Endothelial cell of umbilical vein (primary cell): ENCODE results near the gene FAM168A. TPM values are rescaled to one million over a fixed set of nuclear protein-coding genes. Genes with fewer than 3 reads are reported as not detected.

Experiments used
- BruUV-seq: library from RNA; stranded (reverse); fragments of 400-500 nt; replicated peaks from 2 replicates; lab custom pipeline; 2021; lab: Mats Ljungman, UMichigan
- CTCF ChIA-PET: fragments of 300-600, 350-600 bp; sonication (Branson Sonifier 250); formaldehyde crosslinking; loops from one replicate; lab custom pipeline; 2021; ENCODE audit warnings: antibody characterized with exemption, inconsistent platforms; lab: Charles Lee
- POLR2A ChIA-PET: fragments of 300-600, 350-600 bp; sonication (Branson Sonifier 250); formaldehyde crosslinking; loops from one replicate; lab custom pipeline; 2021; ENCODE audit warnings: antibody characterized with exemption, inconsistent platforms; lab: Charles Lee
- DNase-seq: peaks from one replicate; pipeline ENCODE4 v3.0.0-alpha.2; 2011; ENCODE audit warnings: low read depth, low spot score
- FAIRE-seq: peaks from 2 replicates; lab custom pipeline; 2011; peaks lifted over from hg19 to GRCh38; lab: Jason Lieb, UNC
- H2AFZ ChIP-seq: 2 replicates; pipeline ENCODE4 v1.6.0; 2012; ENCODE audit warnings: low read depth, low read length, control low read depth, inconsistent platforms
- H3K27ac ChIP-seq: 2 replicates; pipeline ENCODE4 v1.5.1; 2011; ENCODE audit warnings: low read depth, mild to moderate bottlenecking, control low read depth, low read length, moderate library complexity; ENCODE audit not compliant: insufficient read depth
- H3K27me3 ChIP-seq, 2 experiments: 2 replicates each; pipeline versions ENCODE4 v1.6.0 to v1.6.1; 2011; ENCODE audit warnings: low read length in 2 of 2, mixed read lengths in 1 of 2; ENCODE audit not compliant: control insufficient read depth in 2 of 2, insufficient read depth in 2 of 2
- H3K36me3 ChIP-seq, 2 experiments: 2 replicates in 1 of 2; 3 replicates in 1 of 2; pipeline ENCODE4 v1.5.1; 2011; ENCODE audit warnings: low read length in 2 of 2, mild to moderate bottlenecking in 1 of 2, moderate library complexity in 1 of 2; ENCODE audit not compliant: control insufficient read depth in 2 of 2, insufficient read depth in 2 of 2; ENCODE audit errors: extremely low read depth in 1 of 2
- H3K4me1 ChIP-seq: 3 replicates; pipeline ENCODE4 v1.5.1; 2011; ENCODE audit warnings: mild to moderate bottlenecking, low read length; ENCODE audit not compliant: control insufficient read depth, insufficient read depth; ENCODE audit errors: extremely low read depth
- H3K4me2 ChIP-seq: 2 replicates; pipeline ENCODE4 v1.6.1; 2011; ENCODE audit warnings: low read length, control low read depth, mixed read lengths; ENCODE audit not compliant: insufficient read depth
- H3K4me3 ChIP-seq, 3 experiments: fragments of 200-600 bp in 1 of 3; sonication (generic), shearing (Covaris generic) in 1 of 3; replicated peaks in 1 of 3; 2 replicates each; pipeline ENCODE4 v1.5.1; 2011 to 2016; ENCODE audit warnings: control low read depth in 3 of 3, low read length in 3 of 3, mild to moderate bottlenecking in 2 of 3, inconsistent platforms in 1 of 3, low read depth in 1 of 3, moderate library complexity in 1 of 3; ENCODE audit not compliant: insufficient read depth in 1 of 3
- H3K79me2 ChIP-seq: 2 replicates; pipeline ENCODE4 v1.6.0; 2012; ENCODE audit warnings: low read length, inconsistent platforms; ENCODE audit not compliant: control insufficient read depth, insufficient read depth
- H3K9ac ChIP-seq: replicated peaks from 2 replicates; pipeline ENCODE3; 2011; ENCODE audit warnings: low read length, control low read depth; ENCODE audit not compliant: insufficient read depth; ENCODE audit errors: extremely low read depth
- H3K9me1 ChIP-seq: replicated peaks from 3 replicates; pipeline ENCODE4 v1.6.0; 2011; ENCODE audit warnings: mild to moderate bottlenecking, low read length; ENCODE audit not compliant: control insufficient read depth, insufficient read depth; ENCODE audit errors: extremely low read depth
- H3K9me3 ChIP-seq: replicated peaks from 2 replicates; pipeline ENCODE4 v1.5.1; 2012; ENCODE audit warnings: low read length, inconsistent platforms; ENCODE audit not compliant: control insufficient read depth, insufficient read depth
- H4K20me1 ChIP-seq: replicated peaks from 2 replicates; pipeline ENCODE3; 2011; ENCODE audit warnings: mild to moderate bottlenecking, low read length; ENCODE audit not compliant: control insufficient read depth, insufficient read depth; ENCODE audit errors: extremely low read depth
- EZH2 ChIP-seq: IDR thresholded peaks from 2 replicates; pipeline ENCODE4 v1.6.1; 2012; ENCODE audit warnings: borderline replicate concordance, low read depth, mild to moderate bottlenecking, moderate library complexity, low read length, inconsistent platforms; ENCODE audit not compliant: severe bottlenecking
- FOS ChIP-seq: IDR thresholded peaks from 2 replicates; pipeline ENCODE4 v1.6.1; 2011; ENCODE audit warnings: mild to moderate bottlenecking, low read length, moderate library complexity, borderline replicate concordance; ENCODE audit not compliant: insufficient read depth
- GATA2 ChIP-seq: IDR thresholded peaks from 2 replicates; pipeline ENCODE4 v1.7.0; 2011; ENCODE audit warnings: low read depth, mild to moderate bottlenecking, moderate library complexity, mixed read lengths, low read length; ENCODE audit not compliant: insufficient read length, insufficient read depth
- JUN ChIP-seq: IDR thresholded peaks from 2 replicates; pipeline ENCODE4 v1.6.1; 2011; ENCODE audit warnings: borderline replicate concordance, low read depth; ENCODE audit not compliant: insufficient read length, insufficient read depth
- MAX ChIP-seq: IDR thresholded peaks from 2 replicates; pipeline ENCODE4 v1.6.1; 2011; ENCODE audit not compliant: insufficient read depth, insufficient read length
- MYC ChIP-seq: IDR thresholded peaks from one replicate; pipeline ENCODE4 v1.6.1; 2011; ENCODE audit warnings: mild to moderate bottlenecking, low read depth, low read length
- POLR2A ChIP-seq: IDR thresholded peaks from 2 replicates; pipeline ENCODE4 v1.6.1; 2012; ENCODE audit warnings: low read depth, mild to moderate bottlenecking, control low read depth, low read length
- POLR2AphosphoS5 ChIP-seq: IDR thresholded peaks from 2 replicates; pipeline ENCODE4 v1.6.1; 2012; ENCODE audit warnings: low read depth, mild to moderate bottlenecking, control low read depth, low read length, moderate library complexity; ENCODE audit not compliant: insufficient read depth
- dilution Hi-C: fragments of 300-500 bp; cut with MboI; formaldehyde crosslinking; loops from one replicate; pipeline ENCODE4 v1.15.0; 2019; ENCODE audit warnings: low sequenced_read_pairs; ENCODE audit not compliant: extremely low pct_ligation_motif_present
- intact Hi-C: fragments of 100-400 bp; cut with micrococcal nuclease; formaldehyde crosslinking; loops from one replicate; pipeline ENCODE4 v1.10.0; 2022
- polyA plus RNA-seq, 4 experiments: library from polyadenylated mRNA; depleted of rRNA in 3 of 4; stranded (reverse) in 3 of 4; unstranded in 1 of 4; fragments of >200 nt; gene quantifications; 2 replicates each; pipeline versions ENCODE4 v1.2.1 to v1.2.3, GENCODE V29; 2011 to 2012; ENCODE audit warnings: missing spikeins in 1 of 4
- total RNA-seq: library from RNA; stranded (reverse); gene quantifications from 2 replicates; pipeline ENCODE4 v1.2.3, GENCODE V29; 2021
- TF ChIP-seq, protein P1 (sequence below), 2 donors: IDR thresholded peaks; 1 replicate in 1 of 2; 2 replicates in 1 of 2; pipeline ENCODE4 v1.5.1; 2011; ENCODE audit warnings: low read length in 2 of 2, mild to moderate bottlenecking in 2 of 2, moderate library complexity in 2 of 2, control low read depth in 1 of 2, inconsistent platforms in 1 of 2, low read depth in 1 of 2; ENCODE audit not compliant: insufficient read depth in 1 of 2; ENCODE audit errors: extremely low read depth in 1 of 2

FAM168A gene
- total and polyA plus RNA-seq, 2 donors (not counting 3 experiments of a cell fraction or from before 2014, with no cell fraction given), result 17.0 to 20.5 TPM

- no peak overlapping the region for H3K4me3 ChIP-seq
- H3K36me3 ChIP-seq, result no peaks in the 10 kb centered on the region
- no peaks in the 10 kb centered on the region for H3K9me3 ChIP-seq
- no peaks in the 10 kb centered on the region for H3K27me3 ChIP-seq
- FAIRE-seq, result no peak
- H3K79me2 ChIP-seq, result no peaks in the 10 kb centered on the region
- H3K27ac ChIP-seq, result no peak overlapping the region
- no peaks in the 10 kb centered on the region for H4K20me1 ChIP-seq
- H3K4me1 ChIP-seq, result peaks cover 6% of the 10 kb centered on the region
- dilution Hi-C loops, result no loop called here
- TF ChIP-seq, protein P1, sequence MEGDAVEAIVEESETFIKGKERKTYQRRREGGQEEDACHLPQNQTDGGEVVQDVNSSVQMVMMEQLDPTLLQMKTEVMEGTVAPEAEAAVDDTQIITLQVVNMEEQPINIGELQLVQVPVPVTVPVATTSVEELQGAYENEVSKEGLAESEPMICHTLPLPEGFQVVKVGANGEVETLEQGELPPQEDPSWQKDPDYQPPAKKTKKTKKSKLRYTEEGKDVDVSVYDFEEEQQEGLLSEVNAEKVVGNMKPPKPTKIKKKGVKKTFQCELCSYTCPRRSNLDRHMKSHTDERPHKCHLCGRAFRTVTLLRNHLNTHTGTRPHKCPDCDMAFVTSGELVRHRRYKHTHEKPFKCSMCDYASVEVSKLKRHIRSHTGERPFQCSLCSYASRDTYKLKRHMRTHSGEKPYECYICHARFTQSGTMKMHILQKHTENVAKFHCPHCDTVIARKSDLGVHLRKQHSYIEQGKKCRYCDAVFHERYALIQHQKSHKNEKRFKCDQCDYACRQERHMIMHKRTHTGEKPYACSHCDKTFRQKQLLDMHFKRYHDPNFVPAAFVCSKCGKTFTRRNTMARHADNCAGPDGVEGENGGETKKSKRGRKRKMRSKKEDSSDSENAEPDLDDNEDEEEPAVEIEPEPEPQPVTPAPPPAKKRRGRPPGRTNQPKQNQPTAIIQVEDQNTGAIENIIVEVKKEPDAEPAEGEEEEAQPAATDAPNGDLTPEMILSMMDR (IDR thresholded peaks at IDR 0.05; ENCODE audit: extremely low read depth in 1 of 2, insufficient read depth in 1 of 2, low read depth in 1 of 2, low read length in 2 of 2), result no peak
- TF ChIP-seq POLR2AphosphoS5, result no peak
- TF ChIP-seq EZH2, result no peak
- TF ChIP-seq MYC, result no peak
- no peak for TF ChIP-seq POLR2A
- H3K9ac ChIP-seq, result no peak overlapping the region
- ChIA-PET CTCF (interaction anchor here (1.0 to 5.1 kb wide), 3 partner anchors 13 to 159 kb away, joined by 4 to 32 read pairs (median 10); no protein-coding TSS in a partner anchor), POLR2A (no interaction called here)
- BruUV-seq, result no TSS peak
- no peak overlapping the region for H3K4me2 ChIP-seq
- intact Hi-C loops, result no loop called here
- H3K9me1 ChIP-seq, result no peaks in the 10 kb centered on the region
- H2AFZ ChIP-seq, result no peak overlapping the region
- no peak for DNase-seq
Measured at GRCh38 chr11:73466643-73467042, 131.3 kb downstream of the FAM168A start.

DNA sequence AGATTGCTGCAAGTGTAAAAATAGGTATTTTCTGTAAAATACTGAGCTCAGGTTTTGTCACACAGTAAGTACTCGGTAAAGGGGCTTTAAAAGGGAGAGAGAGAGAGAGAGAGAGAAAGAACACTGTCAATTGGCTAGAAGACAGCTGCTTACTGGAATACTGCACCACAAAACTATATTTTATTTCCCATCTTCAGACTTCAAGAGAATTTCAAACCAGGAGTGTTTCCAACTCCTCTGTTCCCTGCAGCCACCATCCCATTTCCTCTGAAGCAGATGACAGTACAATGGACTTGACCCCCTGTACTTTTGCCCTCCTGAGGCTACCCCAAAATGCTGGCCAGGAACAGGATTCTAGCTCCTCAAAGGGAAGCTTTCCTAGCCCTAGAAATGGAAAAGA lies 132.0 kb downstream of the FAM168A start:
- no peak for TF ChIP-seq POLR2AphosphoS5
- no peak for TF ChIP-seq POLR2A
- no peak for TF ChIP-seq JUN
- TF ChIP-seq FOS, result no peak
- TF ChIP-seq EZH2, result no peak
- TF ChIP-seq MAX, result no peak
- TF ChIP-seq MYC, result no peak
- TF ChIP-seq, protein P1 (IDR thresholded peaks at IDR 0.05; ENCODE audit: extremely low read depth in 1 of 2, insufficient read depth in 1 of 2, low read depth in 1 of 2, low read length in 2 of 2), result no peak
- no peak for TF ChIP-seq GATA2
- DNase-seq (no peak), FAIRE-seq (no peak)
- ChIA-PET POLR2A (no interaction called here), CTCF (interaction anchor here (0.7 to 5.1 kb wide), 5 partner anchors 14 to 160 kb away, joined by 3 to 32 read pairs (median 4); no protein-coding TSS in a partner anchor)
- intact Hi-C loops (no loop called here), dilution Hi-C loops (no loop called here)
- no TSS peak for BruUV-seq
- H3K4me3 ChIP-seq, result no peak overlapping the region
- peaks cover 6% of the 10 kb centered on the region for H3K4me1 ChIP-seq
- no peak overlapping the region for H3K9ac ChIP-seq
- H3K27ac ChIP-seq, result no peak overlapping the region
- H3K9me3 ChIP-seq, result no peaks in the 10 kb centered on the region
- H3K36me3 ChIP-seq, result no peaks in the 10 kb centered on the region
- H3K79me2 ChIP-seq, result no peaks in the 10 kb centered on the region
- H4K20me1 ChIP-seq, result no peaks in the 10 kb centered on the region
- H3K9me1 ChIP-seq, result no peaks in the 10 kb centered on the region
- H3K4me2 ChIP-seq, result no peak overlapping the region
- no peaks in the 10 kb centered on the region for H3K27me3 ChIP-seq
- H2AFZ ChIP-seq, result no peak overlapping the region
